ENCODE data around the gene TNNT2.
A peak's percentile ranks its signal among the peaks of the same experiment; 100 is the strongest.

Gene TNNT2

GRCh38 chr1:201354901-201355295 lies 22.6 kb downstream of the TNNT2 start:
- no peak for DNase-seq

- DNase-seq = no peak
Measured at GRCh38 chr1:201354151-201354900, 23.2 kb downstream of the TNNT2 start.

GRCh38 chr1:201353186-201353940 lies 24.1 kb downstream of the TNNT2 start:
- no peak for DNase-seq

- no peak for DNase-seq
Measured at GRCh38 chr1:201351617-201352016, 25.9 kb downstream of the TNNT2 start.

- no peak for DNase-seq
Measured at GRCh38 chr1:201350884-201351283, 26.6 kb downstream of the TNNT2 start.

- DNase-seq = no peak
Measured at GRCh38 chr1:201350361-201350725, 27.1 kb downstream of the TNNT2 start.

- DNase-seq = no peak
Measured at GRCh38 chr1:201349092-201349491, 28.4 kb downstream of the TNNT2 start.

GRCh38 chr1:201348211-201348566 lies 29.3 kb downstream of the TNNT2 start:
- peak; percentile 62 for DNase-seq

- no peak for DNase-seq
Measured at GRCh38 chr1:201347498-201348210, 29.8 kb downstream of the TNNT2 start.

- no peak for DNase-seq
Measured at GRCh38 chr1:201346987-201347386, 30.5 kb downstream of the TNNT2 start.

- DNase-seq = peak; percentile 63
Measured at GRCh38 chr1:201346337-201346939, 31.0 kb downstream of the TNNT2 start.

GRCh38 chr1:201345081-201345355 lies 32.5 kb downstream of the TNNT2 start:
- DNase-seq = no peak

- DNase-seq = no peak
Measured at GRCh38 chr1:201344206-201345080, 33.0 kb downstream of the TNNT2 start.

GRCh38 chr1:201341377-201341776 lies 36.1 kb downstream of the TNNT2 start:
- DNase-seq = no peak

- no peak for DNase-seq
Measured at GRCh38 chr1:201336711-201337450, 40.6 kb downstream of the TNNT2 start.

GRCh38 chr1:201335901-201336300 lies 41.6 kb downstream of the TNNT2 start:
- DNase-seq = no peak

- DNase-seq = no peak
Measured at GRCh38 chr1:201335174-201335870, 42.2 kb downstream of the TNNT2 start.

- DNase-seq = no peak
Measured at GRCh38 chr1:201334325-201335173, 42.9 kb downstream of the TNNT2 start.

GRCh38 chr1:201332616-201333335 lies 44.7 kb downstream of the TNNT2 start:
- no peak for DNase-seq

Measured in fibroblast of skin of scalp (primary cell).